Panc1 (cell line): Measurements from ENCODE around the gene FAM174C. TPM values are rescaled to one million over a fixed set of nuclear protein-coding genes. Genes with fewer than 3 reads are reported as not detected.

Experiments
- ATAC-seq: fragments of 200-7000 bp; cut with Tn5 transposase; 2 replicates; pipeline ENCODE4 v1.9.1; 2020; ENCODE audit warnings: mild to moderate bottlenecking, moderate library complexity
- BruUV-seq: library from RNA; stranded (reverse); fragments of 400-500 nt; replicated peaks from 2 replicates; lab custom pipeline; 2021; lab: Mats Ljungman, UMichigan
- CTCF ChIA-PET: fragments of 300-600 bp; sonication (Branson Sonifier 250); formaldehyde crosslinking; loops from one replicate; lab custom pipeline; 2022; ENCODE audit warnings: antibody characterized with exemption; lab: Charles Lee
- POLR2A ChIA-PET: fragments of 300-600 bp; sonication (Branson Sonifier 250); formaldehyde crosslinking; loops from one replicate; lab custom pipeline; 2022; ENCODE audit warnings: antibody characterized with exemption; lab: Charles Lee
- DNase-seq: peaks from one replicate; pipeline ENCODE4 v3.0.0-alpha.2; 2010; ENCODE audit warnings: low read depth, low spot score
- H3K27ac ChIP-seq: 2 replicates; pipeline ENCODE4 v1.5.1; 2011; ENCODE audit warnings: mild to moderate bottlenecking, low read length, inconsistent platforms
- H3K27me3 ChIP-seq: fragments of 200-500 bp; sonication (Bioruptor generic); 2 replicates; pipeline ENCODE4 v1.6.0; 2014; ENCODE audit warnings: low read length, inconsistent platforms; ENCODE audit not compliant: control insufficient read depth, insufficient read depth
- H3K36me3 ChIP-seq: fragments of 200-500 bp; sonication (Bioruptor generic); 2 replicates; pipeline ENCODE4 v1.5.1; 2014; ENCODE audit warnings: inconsistent platforms, mild to moderate bottlenecking, low read length, moderate library complexity; ENCODE audit not compliant: control insufficient read depth, insufficient read depth
- H3K4me1 ChIP-seq: 2 replicates; pipeline ENCODE4 v1.5.1; 2011; ENCODE audit warnings: inconsistent platforms, mild to moderate bottlenecking, low read length, moderate library complexity; ENCODE audit not compliant: control insufficient read depth, insufficient read depth
- H3K4me3 ChIP-seq, 2 experiments: 2 replicates each; pipeline ENCODE4 v1.5.1; 2011 to 2012; ENCODE audit warnings: low read depth in 2 of 2, low read length in 2 of 2, mild to moderate bottlenecking in 2 of 2, inconsistent platforms in 1 of 2, moderate library complexity in 1 of 2
- H3K9me3 ChIP-seq: fragments of 200-500 bp; sonication (Bioruptor generic); 2 replicates; pipeline ENCODE4 v1.5.1; 2014; ENCODE audit warnings: low read depth, mild to moderate bottlenecking, inconsistent platforms, low read length, moderate library complexity; ENCODE audit not compliant: control insufficient read depth, insufficient read depth
- CTCF ChIP-seq: fragments of 450-650 bp; IDR thresholded peaks from 2 replicates; pipeline ENCODE4 v1.5.1; 2017; ENCODE audit warnings: mild to moderate bottlenecking
- POLR2AphosphoS5 ChIP-seq: IDR thresholded peaks from 2 replicates; pipeline ENCODE4 v1.6.1; 2012; ENCODE audit warnings: mild to moderate bottlenecking, low read depth, low read length, moderate library complexity
- REST ChIP-seq, 2 experiments: IDR thresholded peaks; 2 replicates each; pipeline ENCODE4 v1.6.1; 2011 to 2012; ENCODE audit warnings: low read depth in 2 of 2, control low read depth in 1 of 2, low read length in 1 of 2, mild to moderate bottlenecking in 1 of 2, moderate library complexity in 1 of 2; ENCODE audit not compliant: insufficient read depth in 1 of 2
- SIN3A ChIP-seq: IDR thresholded peaks from 2 replicates; pipeline ENCODE4 v1.6.1; 2012; ENCODE audit warnings: low read depth, mild to moderate bottlenecking, low read length, moderate library complexity, borderline replicate concordance; ENCODE audit not compliant: insufficient read depth
- TCF7L2 ChIP-seq: IDR thresholded peaks from 2 replicates; pipeline ENCODE4 v1.6.1; 2011; ENCODE audit warnings: mild to moderate bottlenecking, low read depth, low read length, inconsistent platforms
- in situ Hi-C: cut with HindIII; loops from 2 replicates; pipeline ENCODE4 v1.10.0; 2016; ENCODE audit warnings: low sequenced_read_pairs, low pct_unique_long_range_greater_than_20kb
- intact Hi-C: fragments of 100-400 bp; cut with micrococcal nuclease; formaldehyde crosslinking; loops from one replicate; pipeline ENCODE4 v1.10.0; 2022; ENCODE audit not compliant: unreplicated experiment
- total RNA-seq: library from RNA; stranded (reverse); gene quantifications from one replicate; pipeline ENCODE4 v1.2.1, GENCODE V29; 2021; ENCODE audit not compliant: unreplicated experiment

FAM174C gene
- total RNA-seq, 1 experiment from 2014 or later, result 133 TPM

GRCh38 chr19:1291761-1292418 is 16.6 kb downstream of the FAM174C start:
- ChIA-PET POLR2A (no interaction called here), CTCF (interaction anchor here (0.7 kb wide), 2 partner anchors 12 to 180 kb away, joined by 3 to 9 read pairs; no protein-coding TSS in a partner anchor)
- in situ Hi-C loops, result no loop called here
- H3K9me3 ChIP-seq, result no peaks in the 10 kb centered on the region
- no TSS peak for BruUV-seq
- intact Hi-C loops, result no loop called here
- no peak overlapping the region for H3K4me3 ChIP-seq
- ATAC-seq (no peak), DNase-seq (no peak)
- H3K36me3 ChIP-seq, result no peaks in the 10 kb centered on the region
- no peaks in the 10 kb centered on the region for H3K27me3 ChIP-seq
- no peak for TF ChIP-seq POLR2AphosphoS5
- no peak for TF ChIP-seq TCF7L2
- H3K27ac ChIP-seq, result no peak overlapping the region
- H3K4me1 ChIP-seq, result peaks cover 16% of the 10 kb centered on the region

- no peak overlapping the region for H3K4me3 ChIP-seq
- H3K4me1 ChIP-seq, result peaks cover 15% of the 10 kb centered on the region
- BruUV-seq, result no TSS peak
- no peaks in the 10 kb centered on the region for H3K27me3 ChIP-seq
- in situ Hi-C loops, result no loop called here
- H3K27ac ChIP-seq, result no peak overlapping the region
- 0 out of 2 replicates have a peak, but pooled peaks have one; percentile 20 for ATAC-seq
- H3K36me3 ChIP-seq, result no peaks in the 10 kb centered on the region
- H3K9me3 ChIP-seq, result no peaks in the 10 kb centered on the region
- no peak for DNase-seq
- TF ChIP-seq SIN3A, result no peak
- TF ChIP-seq REST (IDR thresholded peaks at IDR 0.05; ENCODE audit: insufficient read depth in 1 of 2, low read depth in 2 of 2, low read length in 1 of 2), result no peak
- no peak for TF ChIP-seq TCF7L2
- no peak for TF ChIP-seq CTCF
- TF ChIP-seq POLR2AphosphoS5, result no peak
- CTCF ChIA-PET, result no interaction called here
- POLR2A ChIA-PET, result no interaction called here
- intact Hi-C loops, result no loop called here
Measured at GRCh38 chr19:1292419-1293151, 17.3 kb downstream of the FAM174C start.
